Astrocyte (in vitro differentiated cells and primary cell): ENCODE measurements around the gene CACNA1C.

ENCODE experiments used
- EZH2 ChIP-seq: IDR thresholded peaks from 2 replicates; pipeline ENCODE4 v1.6.1; 2012; ENCODE audit warnings: mild to moderate bottlenecking, low read length, inconsistent platforms; ENCODE audit not compliant: insufficient read depth
- TF ChIP-seq, protein P1 (sequence below): IDR thresholded peaks from 2 replicates; pipeline ENCODE4 v1.5.1; 2011; ENCODE audit warnings: low read depth, mild to moderate bottlenecking, inconsistent platforms, low read length, moderate library complexity; ENCODE audit not compliant: insufficient read depth

GRCh38 chr12:2185751-2186341 is 133.1 kb downstream of the CACNA1C start:
- TF ChIP-seq EZH2 = no peak
- TF ChIP-seq, protein P1, sequence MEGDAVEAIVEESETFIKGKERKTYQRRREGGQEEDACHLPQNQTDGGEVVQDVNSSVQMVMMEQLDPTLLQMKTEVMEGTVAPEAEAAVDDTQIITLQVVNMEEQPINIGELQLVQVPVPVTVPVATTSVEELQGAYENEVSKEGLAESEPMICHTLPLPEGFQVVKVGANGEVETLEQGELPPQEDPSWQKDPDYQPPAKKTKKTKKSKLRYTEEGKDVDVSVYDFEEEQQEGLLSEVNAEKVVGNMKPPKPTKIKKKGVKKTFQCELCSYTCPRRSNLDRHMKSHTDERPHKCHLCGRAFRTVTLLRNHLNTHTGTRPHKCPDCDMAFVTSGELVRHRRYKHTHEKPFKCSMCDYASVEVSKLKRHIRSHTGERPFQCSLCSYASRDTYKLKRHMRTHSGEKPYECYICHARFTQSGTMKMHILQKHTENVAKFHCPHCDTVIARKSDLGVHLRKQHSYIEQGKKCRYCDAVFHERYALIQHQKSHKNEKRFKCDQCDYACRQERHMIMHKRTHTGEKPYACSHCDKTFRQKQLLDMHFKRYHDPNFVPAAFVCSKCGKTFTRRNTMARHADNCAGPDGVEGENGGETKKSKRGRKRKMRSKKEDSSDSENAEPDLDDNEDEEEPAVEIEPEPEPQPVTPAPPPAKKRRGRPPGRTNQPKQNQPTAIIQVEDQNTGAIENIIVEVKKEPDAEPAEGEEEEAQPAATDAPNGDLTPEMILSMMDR = no peak
